Fibroblast of pulmonary artery (primary cell): ENCODE measurements around the gene LMBR1L.
"Not testable (repeated sequence)": the region's sequence is repeated elsewhere in the genome, so short reads cannot be mapped to it uniquely, and the experiment has no call there.

ENCODE experiments used
- DNase-seq: peaks from one replicate; pipeline ENCODE4 v3.0.0-alpha.2; 2010; ENCODE audit warnings: low read depth
- H3K4me3 ChIP-seq: replicated peaks from 2 replicates; pipeline ENCODE4 v1.5.1; 2011; ENCODE audit warnings: low read depth, mild to moderate bottlenecking, control low read depth, low read length, moderate library complexity
- TF ChIP-seq, protein P1 (sequence below): IDR thresholded peaks from 2 replicates; pipeline ENCODE4 v1.5.1; 2011; ENCODE audit warnings: mild to moderate bottlenecking, control low read depth, low read length, inconsistent platforms; ENCODE audit errors: missing control alignments

The LMBR1L gene

DNA sequence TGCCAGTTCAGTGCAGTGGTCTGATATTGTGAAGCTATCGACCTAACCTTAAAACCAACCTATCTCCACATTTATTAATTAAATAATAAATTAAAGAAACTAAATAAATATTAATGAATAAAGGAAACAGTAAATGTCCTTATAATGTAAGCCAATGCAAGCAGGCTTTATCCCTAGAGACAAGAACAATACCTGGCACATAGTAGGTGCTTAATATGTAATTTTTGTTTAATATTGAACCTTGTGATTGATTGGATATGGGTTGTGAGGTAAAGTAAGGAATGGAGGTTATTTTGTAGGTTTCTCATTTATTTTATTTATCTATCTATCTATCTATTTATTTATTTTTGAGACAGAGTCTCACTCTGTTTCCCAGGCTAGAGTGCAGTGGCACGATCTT is 28.4 kb upstream of the LMBR1L start:
- TF ChIP-seq, protein P1, sequence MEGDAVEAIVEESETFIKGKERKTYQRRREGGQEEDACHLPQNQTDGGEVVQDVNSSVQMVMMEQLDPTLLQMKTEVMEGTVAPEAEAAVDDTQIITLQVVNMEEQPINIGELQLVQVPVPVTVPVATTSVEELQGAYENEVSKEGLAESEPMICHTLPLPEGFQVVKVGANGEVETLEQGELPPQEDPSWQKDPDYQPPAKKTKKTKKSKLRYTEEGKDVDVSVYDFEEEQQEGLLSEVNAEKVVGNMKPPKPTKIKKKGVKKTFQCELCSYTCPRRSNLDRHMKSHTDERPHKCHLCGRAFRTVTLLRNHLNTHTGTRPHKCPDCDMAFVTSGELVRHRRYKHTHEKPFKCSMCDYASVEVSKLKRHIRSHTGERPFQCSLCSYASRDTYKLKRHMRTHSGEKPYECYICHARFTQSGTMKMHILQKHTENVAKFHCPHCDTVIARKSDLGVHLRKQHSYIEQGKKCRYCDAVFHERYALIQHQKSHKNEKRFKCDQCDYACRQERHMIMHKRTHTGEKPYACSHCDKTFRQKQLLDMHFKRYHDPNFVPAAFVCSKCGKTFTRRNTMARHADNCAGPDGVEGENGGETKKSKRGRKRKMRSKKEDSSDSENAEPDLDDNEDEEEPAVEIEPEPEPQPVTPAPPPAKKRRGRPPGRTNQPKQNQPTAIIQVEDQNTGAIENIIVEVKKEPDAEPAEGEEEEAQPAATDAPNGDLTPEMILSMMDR: no peak
- H3K4me3 ChIP-seq: no peak overlapping the region
- DNase-seq: no peak

DNA sequence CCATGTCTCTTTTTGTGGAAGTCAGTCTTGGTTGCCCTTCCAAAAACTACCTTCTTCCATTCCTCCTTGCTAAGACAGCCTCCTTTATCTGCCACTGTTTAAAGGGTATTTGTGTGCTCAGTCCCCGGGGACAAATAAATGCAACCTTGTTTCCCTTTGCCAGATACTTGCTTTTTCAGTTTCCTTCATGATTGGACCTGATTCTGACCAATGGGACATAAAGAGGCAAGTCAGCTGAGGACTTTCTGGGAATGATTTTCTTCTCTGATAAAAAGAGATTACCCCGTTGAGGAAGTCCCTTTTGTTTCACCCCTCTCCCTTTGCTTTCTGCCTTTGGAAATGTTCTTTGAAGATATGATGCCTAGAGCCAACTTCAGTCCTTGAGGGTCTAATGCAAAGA is 27.9 kb upstream of the LMBR1L start:
- H3K4me3 ChIP-seq: no peak overlapping the region
- no peak for DNase-seq
- TF ChIP-seq, protein P1: no peak

DNA sequence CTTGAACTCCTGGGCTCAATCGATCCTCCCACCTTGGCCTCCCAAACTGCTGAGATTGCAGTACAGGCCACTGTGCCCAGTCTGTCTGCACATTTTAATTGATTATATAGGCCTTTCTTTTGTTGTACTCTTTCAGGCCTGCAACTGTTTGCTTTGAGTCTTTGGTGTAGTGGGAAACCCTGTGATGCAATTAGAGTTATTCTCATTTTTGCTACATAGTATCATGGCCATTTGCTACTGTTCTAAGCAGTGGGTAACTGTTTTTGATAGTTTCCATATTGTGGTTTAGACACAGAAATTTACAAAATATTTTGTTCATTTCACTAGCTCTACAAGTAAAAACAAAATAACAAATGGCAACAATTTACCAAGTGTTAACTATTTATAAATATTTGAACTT is 26.8 kb upstream of the LMBR1L start:
- DNase-seq: no peak
- H3K4me3 ChIP-seq: no peak overlapping the region
- TF ChIP-seq, protein P1: no peak

DNA sequence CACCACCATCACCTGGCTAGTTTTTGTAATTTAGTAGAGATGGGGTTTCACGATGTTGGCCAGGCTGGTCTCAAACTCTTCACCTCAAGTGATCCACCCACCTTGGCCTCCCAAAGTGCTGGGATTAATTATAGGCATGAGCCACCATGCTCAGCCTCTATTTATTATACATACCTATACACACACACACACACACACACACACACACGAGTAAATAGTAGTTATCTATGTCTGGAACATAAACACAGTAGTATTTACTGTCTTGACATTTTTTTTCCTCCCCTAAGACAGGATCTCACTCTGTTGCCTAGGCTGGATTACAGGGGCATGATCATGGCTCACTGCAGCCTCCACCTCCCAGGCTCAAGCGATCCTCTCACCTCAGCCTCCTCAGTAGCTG is 26.4 kb upstream of the LMBR1L start:
- not testable (repeated sequence) for H3K4me3 ChIP-seq, DNase-seq

DNA sequence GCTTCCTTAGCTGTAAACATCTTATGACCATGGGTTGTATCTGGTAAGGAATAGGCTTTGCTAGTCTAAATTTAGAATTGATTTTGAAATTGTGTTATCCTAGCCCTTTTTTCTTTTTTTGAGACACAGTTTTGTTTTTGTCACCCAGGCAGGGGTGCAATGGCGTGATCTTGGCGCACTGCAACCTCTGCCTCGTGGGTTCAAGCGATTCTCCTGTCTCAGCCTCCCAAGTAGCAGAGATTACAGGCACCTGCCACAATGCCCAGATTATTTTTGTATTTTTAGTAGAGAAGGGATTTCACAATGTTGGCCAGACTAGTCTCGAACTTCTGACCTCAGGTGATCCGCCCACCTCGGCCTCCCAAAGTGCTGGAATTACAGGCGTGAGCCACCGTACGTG is 22.9 kb upstream of the LMBR1L start:
- no peak for DNase-seq
- H3K4me3 ChIP-seq: no peak overlapping the region
- TF ChIP-seq, protein P1: no peak

DNA sequence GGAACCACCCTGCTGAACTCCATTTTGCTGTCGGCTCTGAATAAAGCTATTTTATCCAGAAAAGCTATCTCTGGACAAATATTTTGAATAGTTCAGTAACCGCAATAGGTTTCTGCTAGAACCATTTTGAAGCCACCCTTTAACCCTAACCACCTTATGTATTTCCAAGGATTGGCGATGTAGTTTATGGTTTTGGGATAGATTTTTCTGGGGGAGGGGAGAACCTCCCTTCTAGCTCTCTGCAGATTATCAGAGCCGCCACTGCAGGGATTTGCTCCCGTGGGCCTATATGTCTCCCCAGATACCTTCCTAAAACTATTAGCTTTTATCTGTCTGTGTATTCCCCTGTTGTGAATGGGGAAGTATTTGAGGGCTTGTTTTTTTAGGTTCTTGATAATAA is 22.4 kb upstream of the LMBR1L start:
- TF ChIP-seq, protein P1: no peak
- no peak for DNase-seq
- peak overlapping the region; percentile 83 for H3K4me3 ChIP-seq

DNA sequence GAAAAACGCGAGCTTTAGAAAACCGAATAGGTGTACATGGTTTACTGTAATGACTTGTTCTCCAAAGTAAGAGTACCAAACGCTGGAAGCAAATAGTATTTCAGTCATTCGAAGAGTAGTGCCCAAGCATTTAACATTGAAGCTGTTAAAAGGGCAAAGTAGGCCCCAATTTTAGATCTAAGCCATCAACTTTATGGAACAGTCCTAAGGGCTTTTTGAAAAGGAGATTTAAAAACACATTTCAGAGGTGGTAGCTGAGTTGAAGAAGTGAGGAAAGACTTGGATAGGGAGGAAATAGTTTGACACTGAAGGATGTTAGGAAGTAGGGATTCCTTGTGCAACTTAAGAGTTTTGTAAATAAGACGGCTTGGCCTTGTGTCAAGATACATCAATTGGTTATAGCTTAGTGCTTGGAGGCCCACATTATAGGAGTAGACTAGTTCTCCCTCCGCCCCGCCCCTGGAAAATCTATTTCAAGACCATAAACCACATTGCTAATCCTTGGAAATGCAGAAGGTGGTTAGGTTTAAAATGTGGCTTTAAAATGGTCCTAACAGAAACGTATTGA is 21.3 kb upstream of the LMBR1L start:
- peak overlapping the region; percentile 83 for H3K4me3 ChIP-seq
- peak; percentile 63 for DNase-seq
- TF ChIP-seq, protein P1: no peak
